Type B pancreatic cell (in vitro differentiated cells): ENCODE measurements around the gene RAD21L1. TPM values are rescaled to one million over a fixed set of nuclear protein-coding genes. Genes with fewer than 3 reads are reported as not detected.

ENCODE experiments used
- DNase-seq: peaks from one replicate; pipeline ENCODE4 v3.0.0; 2021; ENCODE audit warnings: mixed read lengths; ENCODE audit not compliant: unreplicated experiment; ENCODE audit errors: extremely low spot score
- H3K27ac Mint-ChIP-seq: 2 replicates; pipeline ENCODE4 v1.8.0; 2021; ENCODE audit warnings: mild to moderate bottlenecking, mixed read lengths
- H3K27me3 Mint-ChIP-seq: 2 replicates; pipeline ENCODE4 v1.8.0; 2021; ENCODE audit warnings: mixed read lengths
- H3K36me3 Mint-ChIP-seq: 2 replicates; pipeline ENCODE4 v1.8.0; 2021; ENCODE audit warnings: mixed read lengths
- H3K4me1 Mint-ChIP-seq: one replicate; pipeline ENCODE4 v1.8.0; 2021; ENCODE audit warnings: mixed read lengths; ENCODE audit not compliant: unreplicated experiment
- H3K4me3 Mint-ChIP-seq: 2 replicates; pipeline ENCODE4 v1.8.0; 2021; ENCODE audit warnings: mild to moderate bottlenecking, mixed read lengths
- H3K9me3 Mint-ChIP-seq: 2 replicates; pipeline ENCODE4 v1.8.0; 2021; ENCODE audit warnings: mixed read lengths
- CTCF ChIP-seq: fragments of 200-600 bp; sonication (generic); conservative IDR thresholded peaks from 2 replicates; pipeline ENCODE4 v1.5.0; 2021; ENCODE audit warnings: antibody characterized with exemption, mild to moderate bottlenecking
- total RNA-seq: library from RNA; stranded (reverse); gene quantifications from 2 replicates; pipeline ENCODE4 v1.2.1, GENCODE V29; 2021; ENCODE audit warnings: low replicate concordance

Gene RAD21L1
- total RNA-seq, 1 donor from 2014 or later: not detected

GRCh38 chr20:1190847-1191246, 35.0 kb upstream of the RAD21L1 start:
- no peak for DNase-seq
- Mint-ChIP-seq H3K4me1 (no peaks in the 10 kb centered on the region), H3K27me3 (peaks cover 33% of the 10 kb centered on the region), H3K9me3 (no peaks in the 10 kb centered on the region), H3K4me3 (no peak overlapping the region), H3K27ac (no peak overlapping the region), H3K36me3 (no peaks in the 10 kb centered on the region)
- TF ChIP-seq CTCF: no peak

DNA sequence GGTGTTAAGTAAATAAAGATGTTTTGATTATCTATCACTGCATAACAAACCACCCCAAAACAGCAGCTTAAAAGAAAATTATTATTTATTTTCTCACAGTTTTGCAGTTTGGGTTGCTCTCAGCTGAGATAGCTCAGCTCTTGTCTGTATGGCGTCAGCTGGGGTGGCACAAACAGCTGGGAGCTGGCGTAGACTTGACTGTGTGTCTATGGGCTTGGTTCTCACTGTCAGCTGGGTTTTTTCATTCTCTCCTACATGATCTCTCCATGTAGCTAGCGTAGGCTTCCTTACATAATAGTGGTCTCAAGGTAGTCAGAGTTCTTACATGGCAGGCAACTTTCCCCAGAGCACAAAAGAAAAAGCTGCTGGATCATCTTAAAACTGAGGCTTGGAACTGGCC, 34.5 kb upstream of the RAD21L1 start:
- no peak overlapping the region for H3K4me3 Mint-ChIP-seq
- H3K27me3 Mint-ChIP-seq: peaks cover 33% of the 10 kb centered on the region
- H3K4me1 Mint-ChIP-seq: no peaks in the 10 kb centered on the region
- DNase-seq: no peak
- H3K9me3 Mint-ChIP-seq: no peaks in the 10 kb centered on the region
- TF ChIP-seq CTCF: no peak
- H3K36me3 Mint-ChIP-seq: no peaks in the 10 kb centered on the region
- no peak overlapping the region for H3K27ac Mint-ChIP-seq

DNA sequence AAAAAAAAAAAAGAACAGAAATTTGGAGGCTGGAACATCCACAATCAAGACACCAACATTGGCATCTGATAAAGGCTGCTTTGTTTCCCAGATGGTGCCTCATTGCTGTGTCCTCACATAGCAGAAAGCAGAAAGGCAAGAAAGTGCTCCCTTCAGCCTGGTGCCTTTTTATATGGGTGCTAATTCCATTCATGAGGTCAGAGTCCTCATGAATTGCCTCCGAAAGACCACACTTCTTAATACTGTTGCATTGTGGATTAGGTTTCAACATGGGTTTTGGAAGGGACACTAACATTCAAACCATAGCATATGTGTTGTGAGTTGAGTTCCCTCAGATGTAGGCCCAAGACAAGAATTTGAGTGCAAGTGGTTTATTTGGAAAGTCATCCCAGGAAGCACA, 30.6 kb upstream of the RAD21L1 start:
- no peak for DNase-seq
- no peak overlapping the region for H3K27ac Mint-ChIP-seq
- no peak overlapping the region for H3K4me3 Mint-ChIP-seq
- H3K4me1 Mint-ChIP-seq: no peaks in the 10 kb centered on the region
- H3K9me3 Mint-ChIP-seq: no peaks in the 10 kb centered on the region
- no peaks in the 10 kb centered on the region for H3K36me3 Mint-ChIP-seq
- TF ChIP-seq CTCF: no peak
- H3K27me3 Mint-ChIP-seq: peaks cover 34% of the 10 kb centered on the region

GRCh38 chr20:1196634-1197033, 29.2 kb upstream of the RAD21L1 start:
- Mint-ChIP-seq H3K4me3 (no peak overlapping the region), H3K4me1 (no peaks in the 10 kb centered on the region), H3K9me3 (no peaks in the 10 kb centered on the region), H3K36me3 (no peaks in the 10 kb centered on the region), H3K27ac (no peak overlapping the region), H3K27me3 (peaks cover 31% of the 10 kb centered on the region)
- no peak for TF ChIP-seq CTCF
- no peak for DNase-seq

DNA sequence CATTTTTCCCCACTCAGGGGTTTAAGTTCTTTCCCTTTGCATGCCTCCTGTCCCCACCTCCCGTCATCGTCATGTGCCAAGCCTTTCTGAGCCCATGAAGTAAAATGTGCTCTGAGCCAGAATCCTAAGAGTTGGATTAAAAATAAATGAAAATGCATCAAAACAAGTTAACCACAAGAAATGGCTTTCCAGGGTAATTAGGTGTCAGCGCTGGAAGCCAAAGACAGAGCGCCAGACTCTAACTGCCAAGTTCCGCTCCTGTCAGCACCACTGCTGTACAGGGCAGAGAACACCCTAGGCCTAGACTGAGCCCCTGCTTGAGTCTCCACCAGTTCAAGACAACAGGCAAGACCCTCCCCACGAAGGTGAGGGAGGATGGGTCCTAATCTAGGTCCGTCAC, 28.0 kb upstream of the RAD21L1 start:
- no peak overlapping the region for H3K27ac Mint-ChIP-seq
- DNase-seq: no peak

More for the DNA sequence above, 28.0 kb upstream of the RAD21L1 start:
- Mint-ChIP-seq H3K27me3 (peaks cover 31% of the 10 kb centered on the region), H3K4me3 (no peak overlapping the region), H3K9me3 (no peaks in the 10 kb centered on the region), H3K36me3 (no peaks in the 10 kb centered on the region), H3K4me1 (no peaks in the 10 kb centered on the region)
- TF ChIP-seq CTCF: no peak
